ENCODE data around the gene PTPRN2.

- TF ChIP-seq CTCF (IDR thresholded peaks at IDR 0.05) (no peak), EP300 (IDR thresholded peaks at IDR 0.05) (no peak)
Measured at GRCh38 chr7:157864911-157865310, 722.7 kb downstream of the PTPRN2 start.
